AG10803 (cell line): ENCODE measurements around the gene EXOC3.

Experiments used
- DNase-seq: peaks from one replicate; pipeline ENCODE4 v3.0.0; 2010; ENCODE audit warnings: low read depth
- H3K4me3 ChIP-seq: 2 replicates; pipeline ENCODE4 v1.5.1; 2011; ENCODE audit warnings: mild to moderate bottlenecking, low read length, control low read depth
- TF ChIP-seq, protein P1 (sequence below): conservative IDR thresholded peaks from 2 replicates; pipeline ENCODE4 v1.5.1; 2011; ENCODE audit warnings: mild to moderate bottlenecking, low read length, control low read depth, inconsistent platforms

Gene EXOC3

DNA sequence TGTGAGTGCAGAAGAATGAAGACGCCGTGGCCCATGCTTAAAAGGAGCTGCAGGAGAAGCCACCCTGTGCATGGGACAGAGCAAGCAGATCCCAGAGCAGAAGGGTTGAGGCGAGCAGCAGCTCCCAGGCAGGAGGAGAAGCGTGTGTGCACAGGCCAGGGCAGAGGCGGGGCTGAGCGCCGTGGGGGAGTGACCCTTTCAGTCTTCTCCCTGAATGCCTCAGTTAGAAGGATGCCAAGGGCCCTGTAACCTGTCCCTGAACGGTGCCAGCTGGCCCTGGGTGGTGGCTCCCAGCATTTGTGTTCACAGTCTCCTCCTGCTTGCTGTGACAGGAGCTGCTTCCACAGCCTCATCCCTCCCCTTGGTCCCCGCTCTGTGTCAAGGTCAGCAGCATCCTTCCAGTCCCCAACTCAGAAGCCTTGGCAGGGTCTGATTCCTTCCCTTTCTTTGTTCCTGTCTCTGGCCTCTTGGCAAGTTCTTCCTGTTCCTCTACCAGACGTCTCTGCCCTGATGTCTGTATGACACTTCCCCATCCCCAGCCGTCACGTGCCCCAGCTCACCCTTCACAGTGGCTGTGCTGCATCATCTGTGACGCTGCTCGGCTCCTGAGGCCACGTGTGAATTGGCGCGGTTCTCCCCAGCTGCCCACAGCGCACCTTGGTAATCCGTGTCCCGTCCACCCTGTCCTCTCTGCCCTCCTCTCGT is 5.2 kb downstream of the EXOC3 start:
- no peak for DNase-seq
- no peak overlapping the region for H3K4me3 ChIP-seq
- TF ChIP-seq, protein P1, sequence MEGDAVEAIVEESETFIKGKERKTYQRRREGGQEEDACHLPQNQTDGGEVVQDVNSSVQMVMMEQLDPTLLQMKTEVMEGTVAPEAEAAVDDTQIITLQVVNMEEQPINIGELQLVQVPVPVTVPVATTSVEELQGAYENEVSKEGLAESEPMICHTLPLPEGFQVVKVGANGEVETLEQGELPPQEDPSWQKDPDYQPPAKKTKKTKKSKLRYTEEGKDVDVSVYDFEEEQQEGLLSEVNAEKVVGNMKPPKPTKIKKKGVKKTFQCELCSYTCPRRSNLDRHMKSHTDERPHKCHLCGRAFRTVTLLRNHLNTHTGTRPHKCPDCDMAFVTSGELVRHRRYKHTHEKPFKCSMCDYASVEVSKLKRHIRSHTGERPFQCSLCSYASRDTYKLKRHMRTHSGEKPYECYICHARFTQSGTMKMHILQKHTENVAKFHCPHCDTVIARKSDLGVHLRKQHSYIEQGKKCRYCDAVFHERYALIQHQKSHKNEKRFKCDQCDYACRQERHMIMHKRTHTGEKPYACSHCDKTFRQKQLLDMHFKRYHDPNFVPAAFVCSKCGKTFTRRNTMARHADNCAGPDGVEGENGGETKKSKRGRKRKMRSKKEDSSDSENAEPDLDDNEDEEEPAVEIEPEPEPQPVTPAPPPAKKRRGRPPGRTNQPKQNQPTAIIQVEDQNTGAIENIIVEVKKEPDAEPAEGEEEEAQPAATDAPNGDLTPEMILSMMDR = no peak

DNA sequence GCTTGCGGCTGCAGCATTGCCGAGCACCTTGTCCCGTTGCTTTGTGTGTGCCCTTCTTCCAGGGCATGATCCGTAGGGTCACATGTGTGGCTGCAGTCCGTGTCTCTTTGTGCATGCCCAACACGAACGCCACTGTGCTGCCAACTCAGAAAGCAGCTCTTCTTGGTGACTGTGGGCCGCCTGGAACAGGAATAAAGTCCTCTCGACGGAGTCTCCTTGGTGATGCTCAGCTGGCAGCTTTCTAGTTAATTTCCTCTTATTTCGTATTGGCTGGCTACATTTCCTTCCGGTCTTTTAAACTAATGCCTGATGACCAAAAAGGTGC is 5.8 kb downstream of the EXOC3 start:
- DNase-seq = no peak
- TF ChIP-seq, protein P1 = no peak
- no peak overlapping the region for H3K4me3 ChIP-seq

DNA sequence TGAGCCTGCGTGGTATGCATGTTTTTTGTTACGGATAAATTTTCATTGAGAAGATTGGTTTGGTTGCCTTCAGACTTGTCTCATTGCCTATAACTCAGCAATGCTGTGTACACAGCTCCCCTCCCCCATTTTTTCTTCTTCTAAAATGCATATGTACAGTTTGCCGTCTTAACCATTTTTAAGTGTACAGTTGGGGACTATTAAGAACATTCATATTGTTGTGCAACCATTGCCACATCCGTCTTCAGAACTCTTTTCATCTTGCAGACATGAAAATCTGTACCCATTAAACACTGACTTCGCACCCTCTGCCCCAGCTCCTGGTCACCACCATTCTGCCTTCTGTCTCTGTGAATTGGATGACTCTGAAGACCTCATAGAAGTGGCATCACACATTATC is 6.2 kb downstream of the EXOC3 start:
- no peak for DNase-seq
- no peak overlapping the region for H3K4me3 ChIP-seq
- TF ChIP-seq, protein P1 = no peak

DNA sequence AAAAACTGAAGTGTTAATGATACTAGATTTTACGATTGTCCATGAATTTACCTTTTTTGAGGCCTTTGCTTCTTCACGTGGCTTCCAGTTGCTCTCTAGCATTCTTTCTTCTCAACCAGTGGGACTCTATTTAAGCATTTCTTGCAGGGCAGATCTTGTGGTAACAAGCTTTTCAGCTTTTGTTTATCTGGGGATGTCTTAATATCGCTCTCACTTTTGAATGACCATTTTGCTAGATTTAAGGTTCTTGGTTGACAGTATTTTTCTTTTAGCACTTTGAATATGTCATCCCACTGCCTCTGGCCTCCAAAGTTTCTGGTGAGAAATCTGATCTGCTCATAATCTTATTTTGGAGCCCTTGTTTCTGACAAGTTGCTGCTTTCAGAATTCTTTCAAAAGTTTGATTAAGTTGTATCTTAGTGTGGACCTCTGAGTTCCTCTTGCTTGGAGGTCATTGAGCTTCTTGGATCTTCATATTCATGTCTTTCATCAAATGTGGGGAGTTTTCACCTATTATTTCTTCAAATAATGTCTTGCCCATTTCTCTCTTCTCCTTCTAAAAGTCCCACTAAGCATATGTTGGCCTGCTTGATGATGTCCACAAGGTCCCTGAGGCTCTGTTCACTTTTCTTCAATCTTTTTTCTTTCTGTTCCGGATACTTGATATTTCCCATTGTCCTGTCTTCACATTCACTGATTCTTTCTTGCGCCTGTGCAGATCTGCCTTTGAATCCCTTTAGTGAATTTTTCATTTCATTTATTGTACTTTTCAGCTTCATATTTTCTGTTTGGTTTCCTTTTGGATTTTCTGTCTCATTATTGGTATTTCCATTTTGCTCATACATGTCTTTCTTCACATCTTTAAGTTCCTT is 8.8 kb downstream of the EXOC3 start:
- no peak overlapping the region for H3K4me3 ChIP-seq
- DNase-seq = no peak

DNA sequence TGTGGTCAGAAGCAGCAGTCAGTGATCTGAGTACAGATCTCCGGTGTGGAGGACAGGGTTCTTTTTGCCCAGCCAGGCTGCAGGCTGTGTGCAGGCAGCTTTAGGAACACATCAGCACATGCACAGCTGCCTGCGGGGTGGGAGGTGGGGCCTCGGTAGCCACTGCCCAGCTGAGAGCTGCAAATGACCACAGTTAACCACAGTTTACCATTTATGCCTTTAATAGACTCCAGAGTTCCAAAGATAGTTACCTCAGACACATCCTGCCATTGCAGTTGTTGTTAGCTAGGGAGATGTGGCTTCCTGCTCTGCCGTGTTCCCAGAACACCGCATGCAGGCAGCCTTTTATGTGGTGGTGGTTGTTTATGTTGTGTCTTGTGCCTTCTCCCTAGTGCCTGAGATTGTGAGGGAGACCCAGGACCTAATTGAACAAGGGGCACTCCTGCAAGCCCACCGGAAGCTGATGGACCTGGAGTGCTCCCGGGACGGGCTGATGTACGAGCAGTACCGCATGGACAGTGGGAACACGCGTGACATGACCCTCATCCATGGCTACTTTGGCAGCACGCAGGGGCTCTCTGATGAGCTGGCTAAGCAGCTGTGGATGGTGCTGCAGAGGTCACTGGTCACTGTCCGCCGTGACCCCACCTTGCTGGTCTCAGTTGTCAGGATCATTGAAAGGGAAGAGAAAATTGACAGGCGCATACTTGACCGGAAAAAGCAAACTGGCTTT is 10.2 kb downstream of the EXOC3 start:
- DNase-seq = no peak
- TF ChIP-seq, protein P1 = no peak
- H3K4me3 ChIP-seq = no peak overlapping the region

More for the DNA sequence above, 8.8 kb downstream of the EXOC3 start:
- TF ChIP-seq, protein P1 = no peak

DNA sequence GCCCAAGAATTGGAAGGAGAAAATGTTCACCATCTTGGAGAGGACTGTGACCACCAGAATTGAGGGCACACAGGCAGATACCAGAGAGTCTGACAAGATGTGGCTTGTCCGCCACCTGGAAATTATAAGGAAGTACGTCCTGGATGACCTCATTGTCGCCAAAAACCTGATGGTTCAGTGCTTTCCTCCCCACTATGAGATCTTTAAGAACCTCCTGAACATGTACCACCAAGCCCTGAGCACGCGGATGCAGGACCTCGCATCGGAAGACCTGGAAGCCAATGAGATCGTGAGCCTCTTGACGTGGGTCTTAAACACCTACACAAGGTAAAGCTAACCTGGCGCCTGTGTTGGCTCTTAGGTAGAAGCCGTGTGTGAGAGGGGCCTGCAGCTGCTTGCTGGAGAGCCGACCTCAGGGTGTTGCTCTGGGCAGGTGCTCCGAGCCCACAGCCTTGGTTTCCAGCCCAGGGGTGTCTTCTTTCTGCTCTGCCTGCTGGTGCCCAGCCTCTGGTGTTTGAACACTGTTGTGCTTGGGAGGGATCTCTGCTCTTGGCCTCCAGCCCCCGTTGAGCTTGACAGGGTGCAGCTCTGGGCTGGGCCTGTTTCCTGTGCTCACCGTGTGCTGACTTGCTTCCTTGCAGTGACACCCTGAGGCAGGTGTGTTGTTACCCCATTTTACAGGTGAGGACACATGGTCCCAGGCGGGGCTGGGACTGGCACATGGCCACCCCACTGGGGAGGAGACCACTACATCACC is 10.9 kb downstream of the EXOC3 start:
- no peak overlapping the region for H3K4me3 ChIP-seq
- no peak for DNase-seq
- TF ChIP-seq, protein P1 = no peak
